Tibial nerve (tissue), 4 donors: ENCODE results near the gene HDAC2. TPM values are rescaled to one million over a fixed set of nuclear protein-coding genes. Genes with fewer than 3 reads are reported as not detected.

Experiments
- DNase-seq, 2 donors: peaks; one replicate each; pipeline ENCODE4 v3.0.0-alpha.2; 2019; ENCODE audit warnings: low spot score in 2 of 2
- H3K27ac ChIP-seq, 4 donors: fragments of 200-600 bp; sonication (generic) in 3 of 4; one replicate each; pipeline ENCODE4 v1.5.1; 2017 to 2019; ENCODE audit warnings: mild to moderate bottlenecking in 1 of 4
- H3K27me3 ChIP-seq, 2 donors: fragments of 200-600 bp; sonication (generic) in 1 of 2; one replicate each; pipeline versions ENCODE4 v1.5.1 to v1.6.0; 2017 to 2019
- H3K36me3 ChIP-seq, 3 donors: fragments of 200-600 bp; sonication (generic); one replicate each; pipeline ENCODE4 v1.5.1; 2018 to 2019
- H3K4me1 ChIP-seq, 4 donors: fragments of 200-600 bp; sonication (generic) in 3 of 4; one replicate each; pipeline ENCODE4 v1.5.1; 2017 to 2019
- H3K4me3 ChIP-seq, 4 donors: fragments of 200-600 bp; sonication (generic) in 3 of 4; one replicate each; pipeline ENCODE4 v1.5.1; 2017 to 2019; ENCODE audit warnings: mild to moderate bottlenecking in 1 of 4, moderate library complexity in 1 of 4
- H3K9me3 ChIP-seq, 4 donors: fragments of 200-600 bp; sonication (generic) in 3 of 4; one replicate each; pipeline ENCODE4 v1.5.1; 2017 to 2019
- EP300 ChIP-seq, 2 donors: sonication (generic); formaldehyde crosslinking; IDR thresholded peaks; one replicate each; pipeline ENCODE4 v1.6.1; 2017; ENCODE audit warnings: antibody characterized with exemption in 2 of 2, mild to moderate bottlenecking in 1 of 2
- POLR2A ChIP-seq, 2 donors: fragments of 450-650 bp; IDR thresholded peaks; one replicate each; pipeline ENCODE4 v1.6.1; 2017; ENCODE audit warnings: antibody characterized with exemption in 2 of 2, mild to moderate bottlenecking in 2 of 2, moderate library complexity in 2 of 2
- WGBS, 2 donors: methylation state at CpG; one replicate each; pipeline ENCODE4 v1.1.5; 2018; 5-methylcytosine and 5-hydroxymethylcytosine counted together
- total RNA-seq, 4 donors: library from RNA; depleted of rRNA; stranded (reverse); fragments of >200 nt; gene quantifications; one replicate each; pipeline ENCODE4 v1.1.0, GENCODE V29; 2016
- TF ChIP-seq, protein P1 (sequence below), 5 experiments: fragments of 200-600 bp in 3 of 5; fragments of 450-650 bp in 2 of 5; sonication (generic) in 3 of 5; IDR thresholded peaks; one replicate each; pipeline ENCODE4 v1.5.1; 2016 to 2019; ENCODE audit warnings: antibody characterized with exemption in 5 of 5, mild to moderate bottlenecking in 3 of 5, moderate library complexity in 2 of 5

The HDAC2 gene
- total RNA-seq, 4 donors from 2014 or later, result 39.9 to 60.2 (median 47.1) TPM

- peaks cover 0 to 7% (median 0%) of the 10 kb centered on the region in 3 donors for H3K36me3 ChIP-seq
- 50 to 61% methylated on average over 2 of the region's 2 CpGs for WGBS, 2 donors
- H3K4me3 ChIP-seq, result no peak overlapping the region
- H3K9me3 ChIP-seq, result no peaks in the 10 kb centered on the region
- no peaks in the 10 kb centered on the region for H3K27me3 ChIP-seq
- no peak for DNase-seq
- no peak overlapping the region for H3K27ac ChIP-seq
- no peak for TF ChIP-seq EP300 (IDR thresholded peaks at IDR 0.05)
- TF ChIP-seq, protein P1, sequence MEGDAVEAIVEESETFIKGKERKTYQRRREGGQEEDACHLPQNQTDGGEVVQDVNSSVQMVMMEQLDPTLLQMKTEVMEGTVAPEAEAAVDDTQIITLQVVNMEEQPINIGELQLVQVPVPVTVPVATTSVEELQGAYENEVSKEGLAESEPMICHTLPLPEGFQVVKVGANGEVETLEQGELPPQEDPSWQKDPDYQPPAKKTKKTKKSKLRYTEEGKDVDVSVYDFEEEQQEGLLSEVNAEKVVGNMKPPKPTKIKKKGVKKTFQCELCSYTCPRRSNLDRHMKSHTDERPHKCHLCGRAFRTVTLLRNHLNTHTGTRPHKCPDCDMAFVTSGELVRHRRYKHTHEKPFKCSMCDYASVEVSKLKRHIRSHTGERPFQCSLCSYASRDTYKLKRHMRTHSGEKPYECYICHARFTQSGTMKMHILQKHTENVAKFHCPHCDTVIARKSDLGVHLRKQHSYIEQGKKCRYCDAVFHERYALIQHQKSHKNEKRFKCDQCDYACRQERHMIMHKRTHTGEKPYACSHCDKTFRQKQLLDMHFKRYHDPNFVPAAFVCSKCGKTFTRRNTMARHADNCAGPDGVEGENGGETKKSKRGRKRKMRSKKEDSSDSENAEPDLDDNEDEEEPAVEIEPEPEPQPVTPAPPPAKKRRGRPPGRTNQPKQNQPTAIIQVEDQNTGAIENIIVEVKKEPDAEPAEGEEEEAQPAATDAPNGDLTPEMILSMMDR (IDR thresholded peaks at IDR 0.05), result no peak
- TF ChIP-seq POLR2A (IDR thresholded peaks at IDR 0.05), result no peak
- H3K4me1 ChIP-seq, result peaks cover 0 to 27% (median 2%) of the 10 kb centered on the region in 4 donors
These were observed 10.2 kb downstream of the HDAC2 start for GRCh38 chr6:113960795-113961194.

GRCh38 chr6:113959235-113959634, 11.7 kb downstream of the HDAC2 start:
- no peaks in the 10 kb centered on the region for H3K9me3 ChIP-seq
- no peak for DNase-seq
- TF ChIP-seq, protein P1 (IDR thresholded peaks at IDR 0.05), result no peak
- TF ChIP-seq POLR2A (IDR thresholded peaks at IDR 0.05) (no peak), EP300 (IDR thresholded peaks at IDR 0.05) (no peak)
- peaks cover 0 to 23% (median 0%) of the 10 kb centered on the region in 3 donors for H3K36me3 ChIP-seq
- H3K4me3 ChIP-seq, result no peak overlapping the region
- H3K4me1 ChIP-seq, result peaks cover 0 to 27% (median 0%) of the 10 kb centered on the region in 4 donors
- no peak overlapping the region for H3K27ac ChIP-seq
- no peaks in the 10 kb centered on the region for H3K27me3 ChIP-seq
- 54 to 66% methylated on average over 1 of the region's 1 CpG for WGBS, 2 donors

- no peaks in the 10 kb centered on the region for H3K27me3 ChIP-seq
- no peaks in the 10 kb centered on the region for H3K9me3 ChIP-seq
- no peak for TF ChIP-seq POLR2A (IDR thresholded peaks at IDR 0.05)
- TF ChIP-seq EP300 (IDR thresholded peaks at IDR 0.05), result no peak
- TF ChIP-seq, protein P1 (IDR thresholded peaks at IDR 0.05), result no peak
- peaks cover 0 to 2% (median 0%) of the 10 kb centered on the region in 4 donors for H3K4me1 ChIP-seq
- no peak overlapping the region for H3K27ac ChIP-seq
- H3K4me3 ChIP-seq, result no peak overlapping the region
- WGBS, 2 donors, result 73 to 76% methylated on average over 1 of the region's 1 CpG
- DNase-seq, result no peak
- H3K36me3 ChIP-seq, result peaks cover 0 to 61% (median 2%) of the 10 kb centered on the region in 3 donors
These were observed 16.3 kb downstream of the HDAC2 start for GRCh38 chr6:113954653-113955052.

GRCh38 chr6:113953346-113953745, 17.6 kb downstream of the HDAC2 start:
- H3K36me3 ChIP-seq, result peaks cover 0 to 65% (median 2%) of the 10 kb centered on the region in 3 donors

GRCh38 chr6:113949499-113949898, 21.4 kb downstream of the HDAC2 start:
- peaks cover 0 to 8% (median 0%) of the 10 kb centered on the region in 4 donors for H3K4me1 ChIP-seq
- no peak for DNase-seq
- H3K4me3 ChIP-seq, result no peak overlapping the region
- TF ChIP-seq, protein P1 (IDR thresholded peaks at IDR 0.05), result no peak
- no peak for TF ChIP-seq EP300 (IDR thresholded peaks at IDR 0.05)
- TF ChIP-seq POLR2A (IDR thresholded peaks at IDR 0.05), result no peak
- H3K36me3 ChIP-seq, result peaks cover 0 to 60% (median 2%) of the 10 kb centered on the region in 3 donors
- H3K27me3 ChIP-seq, result no peaks in the 10 kb centered on the region
- 95 to 96% methylated on average over 8 of the region's 8 CpGs for WGBS, 2 donors
- no peak overlapping the region for H3K27ac ChIP-seq
- H3K9me3 ChIP-seq, result no peaks in the 10 kb centered on the region

More at GRCh38 chr6:113953346-113953745, 17.6 kb downstream of the HDAC2 start:
- TF ChIP-seq EP300 (IDR thresholded peaks at IDR 0.05) (no peak), POLR2A (IDR thresholded peaks at IDR 0.05) (no peak)
- TF ChIP-seq, protein P1 (IDR thresholded peaks at IDR 0.05), result no peak
- no peaks in the 10 kb centered on the region for H3K27me3 ChIP-seq
- DNase-seq, result no peak
- no peaks in the 10 kb centered on the region for H3K4me1 ChIP-seq
- no peaks in the 10 kb centered on the region for H3K9me3 ChIP-seq
- no peak overlapping the region for H3K27ac ChIP-seq
- no peak overlapping the region for H3K4me3 ChIP-seq
